Smooth muscle cell of the brain vasculature (primary cell): Measurements from ENCODE around the gene GMDS.

Experiments
- DNase-seq: peaks from one replicate; pipeline ENCODE4 v3.0.0-alpha.2; 2012; ENCODE audit warnings: low read depth, low spot score

Gene GMDS

DNA sequence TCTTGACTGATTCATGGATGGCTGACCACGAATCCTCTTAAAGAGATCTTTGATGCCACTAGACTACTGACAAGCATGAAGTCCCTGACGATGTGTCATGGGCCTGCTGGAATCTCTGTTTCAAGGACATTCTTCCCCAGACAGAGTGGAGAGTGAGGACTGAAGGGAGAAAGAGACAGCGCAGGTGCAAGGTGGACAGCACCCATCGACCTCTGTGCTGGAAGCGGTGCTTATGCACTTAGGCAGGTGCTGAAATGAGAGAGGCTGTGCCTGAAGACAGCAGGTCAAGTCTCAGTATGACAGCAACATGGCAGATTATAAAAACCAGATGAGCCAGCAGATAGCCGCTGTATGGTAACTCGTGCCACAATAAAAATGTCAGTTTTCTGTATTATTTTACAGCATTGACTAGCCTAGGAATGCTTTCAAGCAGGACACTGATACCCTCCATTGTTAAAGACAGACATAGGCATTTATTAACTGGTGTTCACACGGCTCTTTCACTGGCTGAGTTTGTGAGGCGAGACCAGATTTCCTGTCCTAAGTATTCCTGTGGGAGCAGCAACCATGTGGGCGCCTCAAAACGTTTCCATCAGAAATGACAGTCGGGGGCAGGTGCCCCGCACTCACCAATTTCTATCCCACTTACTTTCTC, 588.2 kb downstream of the GMDS start:
- no peak for DNase-seq

DNA sequence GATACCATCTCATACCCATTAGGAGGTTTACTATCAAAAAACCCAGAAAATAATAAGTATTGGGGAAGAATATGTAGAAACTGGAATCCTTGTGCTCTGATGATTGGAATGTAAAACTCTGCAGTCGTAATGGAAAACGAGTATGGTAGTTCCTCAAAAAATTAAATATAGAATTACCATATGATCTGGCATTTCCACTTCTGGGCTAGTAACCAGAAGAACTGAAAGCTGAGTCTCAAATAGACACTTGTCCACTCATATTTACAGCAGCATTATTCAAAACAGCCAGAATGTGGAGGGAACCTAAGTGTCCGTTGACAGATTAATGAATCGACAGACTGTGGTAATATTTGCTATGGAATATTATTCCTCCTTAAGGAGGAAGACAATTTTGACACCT, 591.4 kb downstream of the GMDS start:
- no peak for DNase-seq

DNA sequence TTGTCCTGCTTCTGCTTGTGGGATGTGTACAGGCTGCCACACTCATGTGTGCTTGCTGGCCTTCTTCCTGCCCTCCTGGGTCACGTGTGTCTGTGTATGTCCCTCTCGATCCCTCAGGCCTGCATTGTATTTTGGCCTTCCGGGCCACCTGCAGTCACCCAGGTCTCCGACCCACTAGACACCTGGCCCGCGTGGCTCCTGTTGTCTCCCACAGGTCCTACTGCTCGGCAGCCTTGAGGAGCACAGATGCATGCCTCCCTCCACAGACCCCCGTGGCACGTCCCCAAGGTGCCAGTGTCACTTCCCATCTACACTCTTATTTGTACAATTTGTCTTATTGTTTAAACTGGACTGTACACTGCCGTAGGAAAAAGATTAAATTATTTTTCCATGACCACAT, 592.6 kb downstream of the GMDS start:
- no peak for DNase-seq

DNA sequence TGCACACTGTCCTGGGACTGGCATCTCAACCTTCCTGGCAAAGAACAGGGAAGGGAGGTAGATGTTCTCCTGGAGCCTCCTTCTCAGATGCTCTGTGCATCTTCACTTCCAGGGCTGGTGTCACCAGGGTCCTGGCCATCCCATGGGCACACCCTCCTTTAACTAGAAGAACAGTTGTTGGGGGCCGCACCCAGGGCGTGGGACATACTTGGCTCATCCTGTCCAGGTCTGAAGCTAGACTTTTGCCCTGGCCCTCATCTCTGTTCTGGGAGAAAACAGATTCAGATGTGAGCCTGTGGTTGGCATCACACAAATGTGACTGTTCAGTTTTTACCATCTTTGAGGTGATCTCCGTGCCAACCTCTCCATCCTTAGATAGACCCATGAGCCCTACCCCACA, 594.0 kb downstream of the GMDS start:
- no peak for DNase-seq

DNA sequence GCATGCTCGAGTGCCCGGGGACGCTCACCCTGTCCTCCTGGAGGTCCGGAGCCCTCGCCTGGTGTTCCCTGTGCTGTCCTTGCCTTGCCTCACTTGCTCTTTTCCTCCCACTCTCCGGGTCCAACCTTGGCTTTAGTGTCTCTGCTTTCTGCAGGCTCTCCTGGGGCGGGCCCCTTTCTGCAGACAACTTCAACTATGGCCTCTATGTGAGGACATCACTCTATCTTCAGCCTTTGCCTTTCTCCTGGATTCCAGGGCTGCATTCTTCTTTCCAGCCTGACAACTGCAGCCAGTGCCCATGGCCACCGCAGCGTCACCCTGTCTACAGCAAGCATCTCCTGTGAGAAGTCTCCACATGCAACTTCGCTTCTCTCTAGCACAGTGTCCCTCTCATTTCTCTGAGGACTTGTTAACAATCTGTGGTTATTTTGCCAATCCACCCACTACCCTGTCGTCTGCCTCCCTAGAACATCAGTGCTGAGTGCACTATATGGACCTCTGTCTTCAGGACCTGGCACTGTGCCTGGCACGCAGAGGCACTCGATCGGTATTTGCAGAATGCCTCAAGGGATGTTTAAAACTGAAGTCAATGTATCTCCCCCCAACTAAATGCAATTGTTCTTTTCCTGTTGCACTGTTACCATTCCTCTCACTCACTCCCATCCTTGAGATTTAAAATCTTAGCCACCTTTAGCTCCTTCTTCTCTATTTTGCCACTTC, 599.8 kb downstream of the GMDS start:
- DNase-seq = no peak

DNA sequence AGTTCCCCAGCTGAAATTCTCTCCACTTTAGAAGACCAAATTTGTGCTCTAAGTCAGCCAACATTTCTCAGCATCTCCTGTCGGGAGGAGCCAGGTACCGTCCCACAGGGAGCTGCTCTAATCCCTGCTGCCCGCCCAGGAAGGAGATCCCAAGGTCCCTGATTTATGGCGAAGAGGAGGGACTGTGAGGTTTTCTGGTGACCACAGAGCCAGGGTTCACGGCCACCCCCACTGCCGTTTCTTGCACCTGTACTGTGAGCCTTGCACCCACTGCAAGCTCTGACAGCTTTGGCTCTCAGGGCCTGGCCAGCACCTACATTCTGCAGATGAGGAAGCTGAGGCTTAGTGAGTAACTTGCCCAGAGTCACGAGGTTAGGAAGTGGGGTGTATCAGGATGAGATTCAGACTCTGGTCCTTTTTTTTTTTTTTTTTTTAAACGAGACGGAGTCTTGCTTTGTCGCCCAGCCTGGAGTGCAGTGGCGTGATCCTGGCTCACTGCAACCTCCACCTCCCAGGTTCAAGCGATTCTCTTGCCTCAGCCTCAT, 600.8 kb downstream of the GMDS start:
- no peak for DNase-seq

DNA sequence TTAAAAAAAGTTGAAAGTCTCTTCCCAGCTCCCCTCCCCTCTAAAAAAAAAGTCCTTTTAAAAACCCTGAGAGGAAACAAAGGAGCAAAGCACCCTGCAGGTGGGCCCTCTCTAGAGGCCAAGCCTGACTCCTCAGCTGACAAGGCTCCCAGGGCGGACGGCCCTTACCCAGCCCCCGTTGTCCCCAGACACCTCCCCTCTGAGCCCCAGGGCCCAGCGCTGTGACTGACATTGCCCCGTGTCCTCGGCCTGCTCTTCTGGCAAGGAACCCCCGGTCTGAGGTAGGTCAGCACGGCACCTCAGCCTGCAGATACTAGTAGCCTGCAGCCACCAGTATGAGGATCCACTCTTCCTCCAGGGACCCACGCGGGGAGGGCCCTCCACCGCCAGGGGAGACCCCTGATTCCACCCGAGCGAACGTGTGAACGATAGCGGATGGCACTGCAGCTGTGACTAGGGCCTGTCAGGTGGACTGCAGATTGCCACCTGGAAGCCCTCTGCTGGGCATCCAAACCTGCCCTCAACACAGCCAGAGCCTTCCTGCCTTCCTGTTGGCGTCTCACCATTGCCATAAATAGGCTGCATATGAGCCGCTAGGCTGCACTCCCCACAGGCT, 601.5 kb downstream of the GMDS start:
- DNase-seq = no peak

DNA sequence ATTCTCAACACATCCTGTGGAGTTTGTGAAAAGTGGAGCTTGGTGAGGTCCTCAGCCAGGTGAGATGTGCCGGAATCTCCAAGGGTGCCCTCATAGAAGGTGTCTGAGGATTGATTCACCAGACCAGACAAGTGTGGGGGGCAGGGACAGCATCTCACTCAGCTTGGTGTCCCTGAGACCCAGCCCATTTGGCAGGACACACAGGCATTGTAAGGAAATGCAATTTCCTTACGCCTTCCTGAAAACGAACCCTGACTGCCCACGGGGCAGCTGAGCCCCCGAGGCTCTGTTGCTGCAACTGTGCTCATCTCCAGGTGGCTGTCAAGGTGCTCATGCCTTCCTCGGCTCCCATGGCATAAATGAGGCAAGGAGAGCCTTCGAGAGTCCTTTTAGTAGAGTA, 602.3 kb downstream of the GMDS start:
- no peak for DNase-seq

DNA sequence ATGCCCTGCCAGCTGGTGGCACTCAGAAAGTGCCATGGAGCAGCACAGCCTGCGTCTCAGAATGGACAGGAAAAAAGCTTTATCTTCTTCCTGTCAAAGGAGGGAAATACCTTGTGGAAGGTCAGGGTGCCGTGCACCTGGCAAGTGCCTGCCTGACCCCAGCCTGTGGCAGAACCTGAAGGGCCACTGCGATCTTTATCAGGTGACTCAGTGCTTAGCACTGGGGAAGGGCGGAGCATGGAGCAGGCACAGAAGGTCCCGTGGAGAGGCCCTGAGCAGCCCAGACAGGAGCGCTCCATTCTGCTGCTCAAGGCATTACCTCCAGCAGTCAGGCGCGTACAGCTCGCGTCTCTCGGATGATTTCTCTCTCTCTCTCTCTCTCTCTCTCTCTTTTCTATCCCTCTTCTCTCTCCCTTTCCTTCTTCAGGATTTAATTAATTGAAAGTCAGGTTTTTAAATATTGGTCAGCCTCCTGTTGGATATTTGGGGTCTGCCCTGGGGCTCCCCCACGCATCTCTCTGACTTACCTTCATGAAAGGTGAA, 604.0 kb downstream of the GMDS start:
- DNase-seq = no peak

DNA sequence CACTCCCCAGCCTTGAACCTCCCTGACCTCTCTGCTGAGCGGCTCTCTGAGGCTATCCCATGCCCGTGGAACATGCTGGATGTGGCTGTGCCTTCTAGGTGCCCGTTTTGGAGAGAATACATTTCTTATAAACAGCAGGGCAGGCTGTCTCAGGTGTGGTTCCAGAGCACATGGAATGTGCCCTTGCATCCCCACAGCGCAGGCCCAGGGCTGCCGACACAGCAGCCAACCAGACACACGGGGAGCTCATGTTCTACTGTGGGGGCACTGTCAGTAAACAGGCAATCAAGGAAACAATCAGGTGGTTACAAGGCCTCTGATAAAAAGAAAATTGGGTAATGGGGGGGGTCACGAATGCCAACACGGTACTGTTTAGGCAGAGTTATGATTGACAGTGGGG, 604.9 kb downstream of the GMDS start:
- DNase-seq = no peak

DNA sequence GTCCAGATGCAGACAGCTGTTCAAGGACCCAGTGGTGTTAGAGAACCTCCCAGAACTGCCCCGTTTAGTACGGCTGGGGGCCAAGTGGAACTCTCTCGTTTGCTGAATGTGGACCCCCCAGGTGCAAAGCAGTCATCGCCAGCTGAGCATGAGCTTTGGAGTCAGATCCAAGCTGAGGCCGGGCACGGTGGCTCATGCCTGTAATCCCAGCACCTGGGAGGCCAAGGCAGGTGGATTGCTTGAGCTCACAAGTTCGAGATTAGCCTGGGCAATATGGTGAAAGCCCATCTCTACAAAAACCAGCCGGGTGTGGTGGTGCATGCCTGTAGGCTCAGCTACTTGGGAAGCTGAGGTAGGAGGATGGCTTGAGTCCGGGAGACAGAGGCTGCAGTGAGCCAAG, 606.0 kb downstream of the GMDS start:
- no peak for DNase-seq

DNA sequence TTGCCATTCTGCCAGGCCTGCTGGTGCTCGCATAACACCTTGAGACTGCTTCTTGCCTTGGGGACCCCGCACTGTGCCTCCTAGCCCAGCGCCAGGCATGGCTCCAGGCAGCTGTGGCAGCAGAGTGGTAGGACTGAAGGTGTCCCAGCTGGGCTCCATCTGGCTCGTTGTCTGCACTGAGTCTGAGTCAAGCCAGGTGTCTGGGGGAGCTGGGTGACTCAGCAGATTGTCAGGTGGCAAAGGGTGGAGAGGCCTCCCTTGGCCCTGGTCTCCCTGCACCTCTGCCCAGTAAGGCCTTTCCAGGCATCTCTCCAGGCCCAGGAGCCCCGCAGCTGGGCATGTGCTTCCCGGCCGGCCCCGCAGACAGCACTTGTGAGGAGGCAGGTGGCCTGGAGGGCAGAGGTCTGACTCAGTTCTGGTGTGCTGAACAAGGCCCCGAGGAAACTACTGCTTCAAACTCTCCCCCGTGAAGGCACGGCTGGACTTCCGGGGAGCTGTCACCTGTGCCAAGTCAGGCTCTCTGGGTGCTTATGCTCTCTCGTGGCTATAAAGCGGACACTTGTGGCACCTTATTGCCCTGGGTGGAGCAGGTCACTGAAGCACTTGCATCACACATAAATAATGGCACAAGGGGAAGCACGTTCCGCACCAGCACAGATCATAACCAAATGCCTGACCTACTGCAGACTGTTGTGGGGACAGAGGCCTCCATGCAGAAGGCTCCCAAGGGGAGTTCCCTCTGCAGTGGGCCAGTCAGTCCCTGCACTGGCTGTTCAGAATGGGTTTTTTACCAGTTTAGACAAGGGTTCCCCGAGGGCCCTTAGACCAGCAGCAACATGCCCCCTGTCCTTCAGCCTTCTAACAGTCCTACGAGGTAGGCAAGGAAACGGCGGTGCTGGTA, 608.2 kb downstream of the GMDS start:
- no peak for DNase-seq

DNA sequence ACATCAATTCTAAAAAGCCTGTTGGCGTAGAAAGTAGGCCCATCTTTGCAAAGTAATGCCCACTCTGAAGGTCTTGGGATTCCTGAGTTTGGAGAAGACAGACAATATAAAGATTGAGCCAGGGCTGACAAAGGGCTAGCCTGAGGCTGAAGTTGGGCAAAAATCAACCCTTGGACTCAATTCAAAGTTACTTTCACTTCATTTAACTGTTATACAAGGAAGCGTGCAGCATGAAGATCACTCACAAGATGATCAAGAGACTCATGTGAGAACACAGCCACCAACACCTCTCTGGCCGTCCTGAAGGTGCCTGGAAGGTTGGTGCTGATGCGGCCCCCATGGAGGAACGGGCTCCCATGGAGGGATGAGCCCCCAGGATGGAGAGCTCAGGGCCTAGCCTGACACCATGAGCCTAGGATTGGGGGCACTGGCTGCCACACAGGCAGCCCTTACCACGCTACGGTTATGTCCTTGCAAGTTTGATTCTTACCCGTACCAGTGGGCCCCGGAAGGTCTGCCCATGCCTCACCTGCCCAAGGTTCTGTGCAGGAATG, 609.1 kb downstream of the GMDS start:
- no peak for DNase-seq

DNA sequence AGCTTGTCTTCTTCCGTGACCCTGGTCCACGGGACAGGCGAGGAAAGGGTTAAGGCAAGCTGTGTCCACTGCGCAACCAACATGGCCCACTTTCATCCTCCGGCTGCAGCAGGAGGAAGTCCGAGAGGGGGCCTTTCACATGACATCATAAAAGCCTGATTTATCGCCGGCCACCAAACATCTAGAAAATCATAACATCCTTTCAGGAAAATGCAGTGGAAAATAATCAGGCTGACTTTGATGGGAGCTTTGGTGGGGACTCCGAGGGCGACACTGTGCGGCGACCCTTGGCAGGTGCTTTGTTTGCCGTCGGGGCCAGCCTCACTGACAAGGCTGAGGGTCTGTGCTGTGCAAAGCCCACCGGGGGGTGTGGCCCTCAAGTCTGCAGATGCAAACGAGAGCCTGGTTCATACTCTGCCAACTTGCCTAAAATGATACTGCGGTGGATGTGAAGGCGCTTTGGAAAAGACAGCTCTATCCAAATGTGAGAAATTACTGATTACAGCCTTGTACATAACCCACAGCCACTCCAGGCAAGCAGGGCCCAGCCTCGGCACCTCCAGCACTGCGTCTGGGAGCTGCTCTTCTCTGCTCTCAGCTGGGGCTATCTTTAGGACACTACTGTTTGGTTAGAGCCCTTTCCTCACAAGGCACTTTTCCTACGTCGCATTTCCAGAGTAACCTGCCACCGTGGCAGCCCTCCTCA, 609.9 kb downstream of the GMDS start:
- no peak for DNase-seq

DNA sequence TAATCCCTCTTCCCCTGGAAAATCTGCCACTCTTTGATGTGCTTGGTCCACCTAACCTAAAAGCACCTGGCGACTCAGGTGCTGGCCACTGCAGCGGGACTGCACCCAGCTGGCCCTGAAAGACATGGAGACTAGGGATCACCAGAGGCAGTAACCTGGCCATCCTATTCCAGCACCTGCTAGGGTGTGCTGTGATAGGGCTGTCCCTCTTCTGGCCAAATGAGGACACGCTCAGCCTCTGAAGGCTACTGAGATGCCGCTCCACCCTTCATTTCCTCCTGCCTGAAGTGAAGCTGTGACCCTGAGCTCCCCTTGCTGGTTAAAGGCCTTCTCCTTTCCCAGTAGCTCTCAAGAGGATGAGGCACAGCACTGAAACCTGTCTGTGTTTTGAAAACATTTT, 611.3 kb downstream of the GMDS start:
- no peak for DNase-seq

DNA sequence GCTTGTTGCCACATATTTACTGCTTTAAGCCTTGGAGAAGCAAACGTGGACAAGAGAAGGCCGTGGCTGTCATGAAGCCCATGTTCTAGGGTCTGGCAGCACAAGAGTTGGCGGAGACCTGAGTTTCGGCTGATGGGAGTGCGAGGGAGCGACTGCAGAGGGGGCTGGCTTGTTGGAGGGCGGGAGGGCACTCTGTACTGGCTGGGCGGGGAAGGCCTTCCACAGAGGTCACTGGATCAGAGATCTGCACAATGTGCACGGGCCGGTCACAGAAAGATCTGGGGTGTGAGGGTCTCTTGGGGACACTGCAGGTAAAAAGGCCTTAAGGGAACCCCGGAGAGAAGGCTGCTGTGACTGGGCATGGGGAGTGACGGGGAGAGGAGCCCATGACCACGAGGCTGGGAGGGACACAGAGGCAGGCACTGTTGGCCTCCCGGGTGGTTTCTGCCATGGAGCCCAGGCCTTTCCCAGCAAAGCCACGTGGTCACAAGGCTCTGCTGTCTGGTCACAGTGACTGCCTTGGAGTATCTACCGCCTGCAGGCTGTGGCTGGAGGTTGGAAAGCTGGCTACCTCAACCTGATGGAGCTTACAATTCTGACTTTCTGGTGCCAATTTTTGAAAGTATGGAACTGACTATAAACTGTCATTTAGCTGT, 611.9 kb downstream of the GMDS start:
- no peak for DNase-seq

DNA sequence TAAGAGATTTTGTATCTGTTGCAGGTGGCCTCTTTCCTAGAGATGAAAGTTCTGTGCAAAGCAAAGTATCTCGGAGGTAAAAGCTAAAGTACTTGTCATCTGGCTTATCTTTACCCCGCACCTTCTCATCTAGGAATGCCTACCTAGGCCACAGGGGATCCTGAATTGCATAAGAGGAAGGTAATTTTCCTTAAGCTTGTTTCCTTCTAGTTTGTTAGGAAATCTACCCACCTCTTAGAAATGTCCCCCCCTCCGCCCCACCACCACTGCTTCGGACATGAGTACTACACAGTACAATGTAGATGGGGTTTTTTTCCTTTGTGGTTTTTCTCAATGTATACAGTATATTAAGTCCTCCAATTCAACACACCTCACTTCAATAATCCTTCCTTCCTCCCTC, 614.2 kb downstream of the GMDS start:
- DNase-seq = no peak

DNA sequence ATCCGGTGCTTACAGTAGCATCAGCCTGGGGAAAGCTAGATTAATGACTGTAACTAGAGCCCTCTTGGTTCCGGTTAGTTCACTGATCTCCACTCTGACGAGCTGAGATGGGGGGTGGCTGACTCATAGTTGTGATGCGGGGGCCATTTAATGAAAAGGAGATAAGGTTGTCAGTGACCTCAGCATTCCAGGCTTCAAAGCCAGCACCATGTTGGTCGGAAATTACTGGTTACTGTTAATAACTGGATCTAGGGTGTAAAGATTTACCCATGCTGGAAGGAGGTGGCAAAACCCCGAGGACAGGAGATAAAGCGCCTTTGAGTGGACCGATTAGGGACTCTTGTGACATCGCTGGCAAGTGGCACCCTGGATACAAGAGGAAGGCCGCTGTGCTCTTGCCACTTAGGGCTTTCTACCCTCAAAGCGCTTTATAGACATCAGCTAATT, 614.6 kb downstream of the GMDS start:
- no peak for DNase-seq

DNA sequence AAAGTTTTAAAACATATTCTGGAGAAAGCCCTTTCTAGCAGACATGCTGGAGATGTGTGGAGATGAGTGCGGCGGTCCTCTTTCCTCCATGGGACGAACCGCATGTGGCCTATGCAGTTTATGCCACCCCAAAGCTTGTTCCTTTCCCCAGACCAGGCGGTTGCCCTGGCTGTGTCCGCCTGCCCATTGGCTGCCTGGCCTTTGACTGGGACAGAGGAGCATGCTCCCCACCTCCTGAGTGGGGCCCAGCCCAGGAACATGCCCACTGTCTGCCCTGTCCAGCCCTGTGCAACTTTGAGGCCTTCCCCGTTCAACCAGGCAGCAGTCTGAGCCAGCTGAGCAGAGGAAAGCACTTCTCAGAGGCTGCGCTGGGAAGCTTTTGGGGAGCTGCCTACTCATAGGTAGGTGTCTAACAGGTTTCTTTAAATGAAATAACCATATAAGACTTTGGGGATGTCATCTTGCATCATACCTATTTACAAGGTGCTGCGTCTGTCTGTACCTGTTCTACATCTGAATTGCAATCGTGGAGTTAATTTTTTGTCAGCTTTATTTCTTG, 615.1 kb downstream of the GMDS start:
- no peak for DNase-seq

DNA sequence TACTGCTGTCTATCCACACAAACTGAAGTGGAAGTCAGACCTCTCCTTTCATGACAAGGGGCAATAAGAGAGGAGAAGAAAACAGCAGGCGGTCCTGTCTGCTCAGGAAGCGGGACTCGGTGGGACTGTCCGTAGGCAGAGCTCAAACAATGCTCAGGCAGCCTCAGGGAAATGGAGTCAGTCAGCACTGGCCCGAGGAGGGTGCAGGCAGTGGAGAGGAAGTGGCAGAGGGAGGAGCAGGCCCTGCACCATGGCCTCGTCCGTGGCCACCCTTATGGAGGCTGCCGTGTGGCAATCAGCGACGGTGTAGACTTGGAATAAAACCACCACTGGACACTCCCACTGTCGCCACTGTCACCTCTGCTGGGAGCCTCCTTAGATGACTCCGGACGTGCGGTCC, 616.1 kb downstream of the GMDS start:
- no peak for DNase-seq
